A673 (cell line): ENCODE results near the gene DMD.

Experiments
- EZH2 ChIP-seq: fragments of 200-600 bp; sonication (generic); IDR thresholded peaks from 2 replicates; pipeline ENCODE4 v1.6.1; 2017; ENCODE audit warnings: borderline replicate concordance, low read depth, mild to moderate bottlenecking, mixed read lengths, antibody characterized with exemption, low read length; ENCODE audit not compliant: poor library complexity, severe bottlenecking
- TF ChIP-seq, protein P1 (sequence below): fragments of 300-800, 200-600 bp; sonication (generic); conservative IDR thresholded peaks from 2 replicates; pipeline ENCODE4 v1.5.1; 2017; ENCODE audit warnings: low read depth, mild to moderate bottlenecking, antibody characterized with exemption, low read length, moderate library complexity, mixed read lengths

DNA sequence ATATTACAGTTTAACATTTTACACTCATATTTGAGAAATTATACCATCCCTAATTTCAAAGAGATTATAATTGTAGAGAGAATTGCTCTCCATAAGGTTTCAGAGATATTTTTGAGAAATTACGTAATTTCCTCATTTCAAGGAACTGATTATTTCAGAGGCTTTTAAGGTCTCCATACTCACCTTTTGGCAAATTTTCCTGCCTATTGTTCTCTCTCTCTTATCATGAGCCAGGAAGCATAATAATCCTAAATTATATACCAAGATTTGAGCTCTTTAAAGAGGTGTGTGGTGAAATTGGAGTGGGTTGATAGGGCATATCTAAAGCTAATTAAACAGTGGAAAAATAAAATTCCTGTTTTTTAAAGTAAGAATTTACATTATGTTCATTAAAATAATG is 1890.6 kb downstream of the DMD start:
- TF ChIP-seq, protein P1, sequence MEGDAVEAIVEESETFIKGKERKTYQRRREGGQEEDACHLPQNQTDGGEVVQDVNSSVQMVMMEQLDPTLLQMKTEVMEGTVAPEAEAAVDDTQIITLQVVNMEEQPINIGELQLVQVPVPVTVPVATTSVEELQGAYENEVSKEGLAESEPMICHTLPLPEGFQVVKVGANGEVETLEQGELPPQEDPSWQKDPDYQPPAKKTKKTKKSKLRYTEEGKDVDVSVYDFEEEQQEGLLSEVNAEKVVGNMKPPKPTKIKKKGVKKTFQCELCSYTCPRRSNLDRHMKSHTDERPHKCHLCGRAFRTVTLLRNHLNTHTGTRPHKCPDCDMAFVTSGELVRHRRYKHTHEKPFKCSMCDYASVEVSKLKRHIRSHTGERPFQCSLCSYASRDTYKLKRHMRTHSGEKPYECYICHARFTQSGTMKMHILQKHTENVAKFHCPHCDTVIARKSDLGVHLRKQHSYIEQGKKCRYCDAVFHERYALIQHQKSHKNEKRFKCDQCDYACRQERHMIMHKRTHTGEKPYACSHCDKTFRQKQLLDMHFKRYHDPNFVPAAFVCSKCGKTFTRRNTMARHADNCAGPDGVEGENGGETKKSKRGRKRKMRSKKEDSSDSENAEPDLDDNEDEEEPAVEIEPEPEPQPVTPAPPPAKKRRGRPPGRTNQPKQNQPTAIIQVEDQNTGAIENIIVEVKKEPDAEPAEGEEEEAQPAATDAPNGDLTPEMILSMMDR: no peak
- no peak for TF ChIP-seq EZH2
